Kidney tubule cell (primary cell): ENCODE data around the gene CCAR1.
A peak's percentile ranks its signal among the peaks of the same experiment; 100 is the strongest.
"Not testable (repeated sequence)": the region's sequence is repeated elsewhere in the genome, so short reads cannot be mapped to it uniquely, and the experiment has no call there.

Source experiments
- DNase-seq: peaks from one replicate; pipeline ENCODE4 v3.0.0-alpha.2; 2018; ENCODE audit warnings: low spot score

Gene CCAR1

DNA sequence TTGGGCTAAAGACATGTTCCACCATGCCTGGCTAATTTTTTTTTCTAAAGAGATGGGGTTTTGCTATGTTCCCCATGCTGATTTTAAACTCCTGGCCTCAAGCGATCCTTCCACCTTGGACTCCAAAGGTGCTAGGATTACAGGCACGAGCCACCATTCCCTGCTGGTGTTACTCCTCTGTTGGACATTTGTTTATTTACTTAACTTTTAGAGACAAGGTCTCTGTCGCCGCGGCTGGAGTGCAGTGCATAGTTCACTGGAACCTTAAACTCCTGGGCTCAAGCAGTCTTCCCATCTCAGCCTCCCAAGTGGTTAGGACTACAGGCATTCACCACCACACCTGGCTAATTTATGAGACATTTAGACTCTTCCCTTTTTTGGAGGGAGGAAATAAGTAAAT, 38.9 kb downstream of the CCAR1 start:
- DNase-seq, result no peak

DNA sequence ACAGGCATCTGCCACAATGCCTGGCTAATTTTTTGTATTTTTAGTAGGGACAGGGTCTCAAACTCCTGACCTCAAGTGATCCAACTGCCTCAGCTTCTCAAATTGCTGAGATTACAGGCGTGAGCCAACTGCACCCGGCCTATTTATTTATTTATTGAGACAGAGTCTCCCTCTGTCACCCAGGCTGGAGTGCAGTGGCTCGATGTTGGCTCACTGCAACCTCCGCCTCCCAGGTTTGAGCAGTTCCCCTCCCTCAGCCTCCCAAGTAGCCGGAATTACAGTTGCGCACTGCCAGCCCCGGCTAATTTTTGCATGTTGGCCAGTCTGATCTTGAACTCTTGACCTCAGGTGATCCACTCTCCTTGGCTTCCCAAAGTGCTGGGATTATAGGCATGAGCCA, 46.4 kb downstream of the CCAR1 start:
- not testable (repeated sequence) for DNase-seq

DNA sequence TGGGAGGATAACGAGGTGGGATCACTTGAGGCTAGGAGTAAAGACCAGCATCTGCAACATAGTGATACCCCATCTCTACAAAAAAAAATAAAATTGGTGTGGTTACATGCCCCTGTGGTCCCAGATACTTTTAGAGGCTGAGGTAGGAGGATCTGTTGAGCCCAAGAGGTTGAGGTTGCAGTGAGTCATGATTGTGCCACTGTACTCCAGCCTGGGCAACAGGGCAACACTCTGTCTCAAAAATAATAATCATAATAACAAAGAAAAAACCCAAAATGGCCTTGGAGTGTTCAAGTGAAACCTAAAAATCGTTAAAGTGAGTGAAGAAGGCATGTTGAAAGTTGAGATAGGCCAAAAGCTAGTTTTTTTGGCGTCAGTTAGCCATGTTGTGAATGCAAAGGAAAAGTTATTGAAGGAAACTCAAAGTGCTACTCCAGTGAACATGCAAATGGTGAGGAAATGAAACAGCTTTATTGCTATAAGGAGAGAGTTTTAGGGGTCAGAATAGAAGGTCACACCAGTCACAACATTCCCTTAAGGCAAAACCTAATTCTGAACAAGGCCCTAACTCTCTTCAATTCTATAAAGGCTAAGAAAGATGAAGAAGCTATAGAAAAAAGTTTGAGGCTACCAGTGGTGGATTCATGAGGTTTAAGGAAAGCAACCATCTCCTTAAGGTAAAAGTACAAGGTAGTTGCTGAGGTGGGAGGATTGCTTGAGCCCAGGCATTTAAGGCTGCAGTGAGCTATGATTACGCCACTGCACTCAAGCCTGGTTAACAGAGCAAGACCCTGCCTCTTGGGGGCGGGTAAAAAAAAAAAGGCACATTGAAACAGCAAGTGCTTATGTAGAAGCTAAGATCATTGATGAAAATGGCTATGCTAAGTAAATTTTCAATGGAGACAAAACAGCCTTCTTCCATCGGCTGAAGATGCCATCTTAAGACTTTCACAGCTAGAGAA, 60.9 kb downstream of the CCAR1 start:
- no peak for DNase-seq

DNA sequence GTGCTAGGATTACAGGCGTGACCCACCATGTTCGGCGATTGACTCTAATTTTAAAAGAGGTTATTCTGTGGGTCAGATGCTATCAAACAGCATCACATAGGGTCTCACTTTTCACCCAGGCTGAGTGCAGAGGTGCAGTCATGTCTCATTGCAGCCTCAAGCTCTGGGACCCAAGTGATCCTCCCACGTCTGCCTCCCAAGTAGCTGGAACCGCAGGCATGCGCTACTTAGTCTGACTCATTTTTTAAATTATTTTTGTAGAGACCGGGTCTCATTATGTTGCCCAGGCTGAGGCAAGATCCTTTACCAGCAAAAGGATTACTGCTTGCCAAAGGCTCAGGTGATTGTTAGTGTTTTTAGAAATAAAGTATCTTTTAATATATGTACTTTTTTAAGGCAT, 63.4 kb downstream of the CCAR1 start:
- DNase-seq, result no peak

DNA sequence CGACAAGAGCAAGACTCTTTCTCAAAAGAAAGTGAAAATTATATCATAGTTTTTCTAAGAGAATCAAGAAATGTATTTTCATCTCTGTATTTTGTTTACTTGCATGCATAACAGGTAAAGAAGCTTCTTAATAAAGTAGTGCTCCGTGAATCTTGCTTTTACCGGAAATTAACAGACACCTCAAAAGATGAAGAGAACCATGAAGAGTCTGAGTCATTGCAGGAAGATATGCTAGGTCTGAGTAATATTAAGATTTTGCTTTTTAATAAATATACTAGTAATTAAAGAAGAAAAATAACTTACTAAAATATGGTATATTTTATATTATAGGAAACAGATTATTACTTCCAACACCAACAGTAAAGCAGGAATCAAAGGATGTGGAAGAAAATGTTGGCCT, 66.8 kb downstream of the CCAR1 start:
- no peak for DNase-seq

DNA sequence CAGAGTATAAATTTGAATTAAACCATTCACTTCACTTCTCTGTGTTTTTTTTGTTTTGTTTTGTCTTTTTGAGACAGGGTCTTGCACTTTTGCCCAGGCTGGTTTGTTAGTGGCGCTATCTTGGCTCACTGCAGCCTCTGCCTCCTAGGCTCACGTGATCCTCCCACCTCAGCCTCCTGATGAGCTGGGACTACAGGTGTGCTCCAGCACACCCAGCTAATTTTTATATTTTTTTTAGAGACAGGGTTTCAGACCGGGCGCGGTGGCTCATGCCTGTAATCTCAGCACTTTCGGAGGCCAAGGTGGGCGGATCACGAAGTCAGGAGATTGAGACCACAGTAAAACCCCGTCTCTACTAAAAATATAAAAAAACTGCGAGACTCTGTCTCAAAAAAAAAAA, 69.4 kb downstream of the CCAR1 start:
- no peak for DNase-seq

DNA sequence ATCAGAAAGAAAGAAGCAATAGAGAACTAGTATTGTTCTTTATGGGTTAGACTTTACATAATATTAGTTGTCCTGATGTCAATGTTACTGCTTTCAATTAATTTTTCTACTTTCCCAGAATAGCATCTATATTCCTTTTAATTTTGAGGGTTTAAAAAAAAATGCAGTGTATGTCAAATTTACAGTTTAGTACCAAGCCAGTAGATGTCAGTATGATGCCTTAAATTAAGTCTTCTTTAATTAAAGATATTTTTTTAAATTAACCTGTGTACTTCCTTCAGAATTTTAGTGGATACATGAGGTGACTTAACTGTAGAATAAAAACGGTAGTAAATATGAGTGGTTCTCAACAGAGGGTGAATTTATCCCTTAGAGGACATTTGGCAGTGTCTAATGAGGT, 71.1 kb downstream of the CCAR1 start:
- no peak for DNase-seq

DNA sequence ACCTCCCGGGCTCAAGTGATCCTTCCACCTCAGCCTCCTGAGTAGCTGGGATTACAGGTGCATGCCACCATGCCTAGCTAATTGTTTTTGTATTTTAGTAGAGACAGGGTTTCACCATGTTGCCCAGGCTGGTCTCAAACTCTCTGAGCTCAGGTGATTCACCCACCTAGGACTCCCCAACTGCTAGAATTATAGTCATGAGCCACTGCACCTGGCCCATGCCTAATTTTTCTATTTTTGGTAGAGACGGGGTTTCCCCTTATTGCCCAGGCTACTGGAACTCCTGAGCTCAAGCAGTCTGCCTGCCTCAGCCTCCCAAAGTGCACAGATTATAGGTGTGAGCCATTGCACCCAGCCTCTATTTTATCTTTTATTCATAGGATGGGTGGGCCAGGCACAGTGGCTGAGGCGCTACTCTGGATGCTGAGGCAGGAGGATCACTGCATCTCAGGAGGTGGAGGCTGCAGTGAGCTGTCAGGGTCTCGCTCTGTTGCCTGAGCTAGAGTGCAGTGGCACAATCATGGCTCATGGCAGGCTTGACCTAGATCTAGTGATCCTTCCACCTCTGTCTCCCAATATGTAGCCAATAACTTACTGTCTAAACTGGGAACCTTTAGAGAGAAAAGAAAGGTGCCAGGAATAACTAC, 75.0 kb downstream of the CCAR1 start:
- peak; percentile 30 for DNase-seq

DNA sequence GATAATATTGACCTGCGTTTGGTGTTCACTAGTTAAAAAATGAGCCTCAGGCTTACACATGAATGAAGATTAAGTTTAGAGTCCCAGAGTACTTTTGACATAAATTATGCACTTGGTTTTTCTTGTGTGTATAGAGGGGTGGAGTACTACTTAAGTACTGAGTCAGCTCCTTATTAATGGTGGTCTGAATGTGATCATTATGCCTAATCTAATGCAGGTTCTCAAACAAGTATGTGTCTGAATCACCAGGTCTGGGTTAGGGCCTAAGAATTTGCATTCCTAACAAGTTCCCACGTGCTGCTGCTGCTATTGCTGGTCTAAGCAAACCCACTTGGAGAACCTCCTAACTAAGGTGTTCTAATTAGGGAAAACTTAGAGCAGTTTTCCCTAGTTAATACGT, 75.6 kb downstream of the CCAR1 start:
- peak; percentile 44 for DNase-seq

DNA sequence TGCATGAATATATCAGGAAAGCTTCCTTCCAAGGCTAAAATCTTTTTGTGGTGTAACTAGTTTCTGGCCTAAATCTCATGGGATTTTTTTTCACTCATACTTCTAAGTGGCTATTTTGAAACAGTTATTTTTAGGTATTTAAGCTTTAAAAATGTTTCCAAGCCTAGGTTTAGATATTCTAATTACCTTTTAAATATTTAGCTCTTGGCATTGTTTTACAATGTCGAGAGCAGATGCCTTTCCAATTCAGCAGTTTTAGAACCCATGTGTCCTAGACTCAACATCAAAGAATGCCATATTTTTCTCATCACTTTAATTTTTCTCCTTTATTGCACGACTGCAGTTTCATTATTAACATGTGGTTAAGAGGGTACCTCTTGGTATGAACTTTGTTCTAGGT, 79.2 kb downstream of the CCAR1 start:
- DNase-seq, result peak; percentile 33

DNA sequence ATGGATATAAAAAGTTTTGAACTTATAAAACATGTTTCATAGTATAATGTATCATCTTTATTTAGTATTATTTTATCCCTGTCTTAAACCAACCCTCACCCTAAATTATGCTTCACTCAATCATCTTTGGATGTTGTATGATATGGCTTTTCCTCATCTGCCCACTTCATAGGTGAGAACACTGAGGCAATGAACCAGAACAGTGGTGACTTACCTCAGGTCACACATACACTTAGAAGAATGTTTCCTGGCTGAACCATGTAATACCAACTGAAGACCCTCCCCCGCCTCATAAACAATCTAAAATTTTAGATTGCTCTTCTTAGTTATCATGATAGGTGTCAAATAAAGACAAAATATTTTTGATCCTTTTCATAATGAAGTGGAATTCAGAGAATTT, 83.7 kb downstream of the CCAR1 start:
- no peak for DNase-seq

DNA sequence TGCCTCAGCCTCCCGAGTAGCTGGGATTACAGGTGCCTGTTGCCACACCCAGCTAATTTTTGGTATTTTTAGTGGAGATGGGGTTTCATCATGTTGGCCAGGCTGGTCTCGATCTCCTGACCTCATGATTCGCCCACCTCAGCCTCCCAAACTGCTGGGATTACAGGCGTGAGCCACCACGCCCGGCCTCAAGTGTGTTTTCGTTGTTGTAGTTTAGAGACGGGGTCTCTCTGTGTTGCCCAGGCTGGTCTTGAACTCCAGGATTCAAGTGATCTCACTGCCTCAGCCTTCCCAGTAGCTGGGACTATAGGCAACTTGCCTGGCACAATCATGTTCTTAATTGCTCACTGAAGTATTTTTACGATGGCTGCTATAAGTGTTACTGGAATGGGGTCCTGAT, 89.8 kb downstream of the CCAR1 start:
- DNase-seq, result not testable (repeated sequence)

DNA sequence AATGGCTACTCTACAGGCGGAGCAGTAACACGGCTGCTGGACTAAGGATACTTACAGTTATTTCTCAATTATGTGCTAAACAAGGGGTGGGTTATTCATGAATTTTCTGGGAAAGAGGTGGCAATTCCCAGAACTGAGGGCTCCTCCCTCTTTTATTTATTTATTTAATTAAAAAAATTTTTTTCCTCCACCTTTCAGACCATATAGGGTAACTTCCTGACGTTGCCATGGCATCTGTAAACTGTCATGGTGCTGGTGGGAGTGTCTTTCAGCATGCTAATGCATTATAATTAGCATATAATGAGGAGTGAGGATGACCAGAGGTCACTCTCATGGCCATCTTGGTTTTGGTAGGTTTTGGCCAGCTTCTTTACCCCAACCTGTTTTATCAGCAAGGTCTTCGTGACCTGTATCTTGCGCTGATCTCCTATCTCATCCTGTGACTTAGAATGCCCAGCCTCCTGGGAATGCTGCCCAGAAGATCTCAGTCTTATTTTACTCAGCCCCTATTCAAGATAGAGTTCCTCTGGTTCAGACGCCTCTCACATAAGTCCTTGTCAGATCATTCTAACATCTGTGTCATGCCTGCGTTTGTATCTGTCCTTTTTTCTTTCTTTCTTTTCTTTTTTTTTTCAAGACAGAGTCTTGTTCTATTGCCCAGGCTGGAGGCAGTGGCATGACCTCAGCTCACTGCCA, 90.4 kb downstream of the CCAR1 start:
- no peak for DNase-seq

DNA sequence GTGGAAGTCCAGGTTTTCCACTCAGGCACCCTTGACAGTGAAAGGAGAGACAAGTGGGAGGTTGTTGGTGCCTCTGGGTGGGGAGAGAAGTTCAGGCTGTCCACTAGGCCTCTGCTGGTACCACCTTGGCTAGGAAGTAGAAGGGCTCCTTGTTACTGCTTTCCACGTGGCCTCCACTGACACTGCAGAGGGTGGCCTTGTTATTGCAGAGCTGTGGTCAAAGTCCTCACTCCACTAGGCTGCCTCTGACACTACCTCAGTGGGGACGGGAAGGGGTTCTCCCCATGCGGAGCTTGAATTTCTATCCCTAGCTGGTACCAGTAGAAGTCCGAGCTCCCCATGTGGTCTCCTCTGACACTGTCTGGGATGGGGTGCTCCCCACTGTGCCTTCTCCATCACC, 91.4 kb downstream of the CCAR1 start:
- no peak for DNase-seq

DNA sequence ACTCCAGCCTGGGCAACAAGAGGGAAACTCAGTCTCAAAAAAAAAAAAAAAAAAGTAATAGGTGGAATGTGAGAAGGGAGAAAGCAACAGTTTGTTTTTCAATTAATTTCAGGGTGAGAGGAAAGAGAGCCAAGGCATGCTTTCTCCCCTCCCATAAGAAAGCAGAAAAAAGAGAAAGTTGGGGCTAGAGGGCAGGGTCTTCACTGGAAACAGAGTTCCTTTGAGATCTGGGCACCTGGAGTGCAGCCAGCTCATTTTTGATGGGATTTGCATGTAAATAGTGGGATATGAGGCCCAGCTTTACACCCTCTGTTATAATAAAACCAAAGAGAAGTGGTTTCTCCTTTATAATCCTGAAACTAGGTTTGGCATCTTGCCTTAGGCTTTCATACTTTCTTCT, 92.5 kb downstream of the CCAR1 start:
- no peak for DNase-seq

DNA sequence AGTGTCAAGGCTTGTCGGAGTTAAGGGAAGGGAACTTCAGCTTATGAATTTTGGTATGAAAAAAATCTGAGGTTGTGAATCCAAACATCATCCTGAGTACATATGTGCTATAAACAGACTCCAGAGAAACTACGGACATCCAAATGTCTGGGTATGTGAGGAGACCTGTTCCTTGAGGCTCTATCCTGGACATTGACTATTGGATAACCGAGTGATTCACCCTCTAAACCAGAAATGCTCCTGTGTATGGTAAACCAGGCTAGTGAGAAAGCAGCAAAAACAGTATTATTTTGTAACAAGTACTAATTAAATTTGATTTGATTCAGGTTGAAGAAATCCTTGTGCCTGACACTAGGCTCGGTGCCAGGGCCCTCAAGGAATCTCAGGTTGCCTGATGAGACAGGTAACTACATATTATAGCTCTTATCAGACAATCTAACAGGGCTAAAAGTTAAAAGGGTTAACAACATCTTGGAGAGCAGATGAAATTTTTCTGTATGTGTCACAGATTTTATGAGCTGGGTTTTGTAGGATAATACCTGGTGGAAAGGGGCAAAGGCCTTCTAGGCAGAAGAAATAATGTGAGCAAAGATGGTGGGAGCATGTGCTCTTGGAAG, 95.9 kb downstream of the CCAR1 start:
- DNase-seq, result no peak

DNA sequence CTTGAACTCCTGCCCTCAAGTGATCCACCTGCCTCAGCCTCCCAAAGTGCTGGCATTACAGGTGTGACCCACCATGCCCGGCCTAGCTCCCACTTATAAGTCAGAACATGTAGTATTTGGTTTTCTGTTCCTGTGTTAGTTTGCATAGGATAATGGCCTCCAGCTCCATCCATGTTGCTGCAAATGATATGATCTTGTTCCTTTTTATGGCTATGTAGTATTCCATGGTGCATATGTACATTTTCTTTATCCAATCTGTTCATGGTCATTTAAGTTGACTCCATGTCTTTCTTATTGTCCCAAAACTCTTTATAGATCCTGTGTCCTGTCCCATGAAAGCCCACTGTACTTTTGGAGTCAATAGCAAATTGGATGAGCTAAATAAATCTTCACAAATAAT, 99.3 kb downstream of the CCAR1 start:
- not testable (repeated sequence) for DNase-seq

DNA sequence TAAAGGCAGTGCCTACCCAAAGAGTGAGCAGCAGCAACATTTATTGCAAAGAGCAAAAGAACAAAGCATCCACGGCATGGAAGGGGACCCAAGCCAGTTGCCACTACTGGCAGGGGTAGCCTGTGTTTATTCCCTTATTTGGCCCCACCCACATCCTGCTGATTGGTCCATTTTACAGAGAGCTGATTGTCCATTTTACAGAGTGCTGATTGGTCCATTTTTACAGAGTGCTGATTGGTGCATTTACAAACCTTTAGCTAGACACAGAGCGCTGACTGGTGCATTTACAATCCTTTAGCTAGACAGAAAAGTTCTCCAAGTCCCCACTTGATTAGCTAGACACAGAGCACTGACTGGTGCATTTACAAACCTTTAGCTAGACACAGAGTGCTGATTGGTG, 101.6 kb downstream of the CCAR1 start:
- DNase-seq, result not testable (repeated sequence)

DNA sequence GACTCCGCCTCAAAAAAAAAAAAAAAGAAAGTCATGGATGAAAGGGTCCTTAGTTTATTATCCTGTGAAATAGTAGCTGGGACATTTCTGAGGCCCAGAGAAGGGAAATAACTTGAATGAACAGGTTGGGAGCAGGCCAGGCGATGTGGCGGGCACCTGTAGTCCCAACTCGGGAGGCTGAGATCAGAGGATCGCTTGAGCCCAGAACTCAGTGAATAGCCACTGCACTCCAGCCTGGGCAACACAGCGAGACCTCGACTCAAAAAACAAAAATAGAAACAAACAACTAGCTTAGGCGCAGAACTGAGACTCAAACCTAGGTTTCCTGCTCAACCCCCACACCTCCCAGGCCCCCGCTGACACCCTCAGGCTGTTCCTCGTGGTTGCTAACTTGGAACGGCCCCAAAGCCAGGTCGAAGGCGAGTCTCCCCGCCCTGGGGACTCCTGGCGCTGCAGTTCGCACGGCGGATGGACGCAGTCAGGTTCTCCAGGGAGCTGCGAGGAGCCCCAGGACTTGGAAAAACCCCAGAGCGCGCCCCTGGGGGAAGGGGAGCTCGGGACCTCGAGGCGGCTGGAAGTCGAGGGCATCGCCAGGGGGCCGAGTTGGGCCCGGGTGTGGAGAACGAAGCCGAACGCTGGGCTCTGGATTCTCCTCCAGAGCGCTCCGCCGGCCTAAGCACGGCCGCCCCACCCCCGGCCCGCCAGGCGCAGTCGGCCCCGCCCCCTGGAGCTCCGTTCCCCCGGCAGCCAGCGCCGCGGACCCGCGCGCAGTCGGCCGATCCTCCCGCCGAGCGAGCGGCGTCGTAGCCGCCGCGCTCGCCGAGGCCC, 105.9 kb downstream of the CCAR1 start, which contains the start of gene STOX1:
STOX1 (plus strand) TSS at position 768 of the 828 bp plus-strand sequence. CDS start 93 bp downstream, outside the sequence.
- peak; percentile 62 for DNase-seq

DNA sequence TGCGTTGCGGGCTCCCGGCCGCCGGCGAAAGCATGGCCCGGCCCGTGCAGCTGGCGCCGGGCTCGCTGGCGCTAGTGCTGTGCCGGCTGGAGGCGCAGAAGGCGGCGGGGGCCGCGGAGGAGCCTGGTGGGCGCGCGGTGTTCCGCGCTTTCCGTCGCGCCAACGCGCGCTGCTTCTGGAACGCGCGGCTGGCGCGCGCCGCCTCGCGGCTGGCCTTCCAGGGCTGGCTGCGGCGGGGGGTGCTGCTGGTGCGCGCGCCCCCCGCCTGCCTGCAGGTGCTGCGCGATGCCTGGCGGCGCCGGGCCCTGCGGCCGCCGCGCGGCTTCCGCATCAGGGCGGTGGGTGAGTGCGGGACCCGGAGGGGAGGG, 106.5 kb downstream of the CCAR1 start:
- not testable (repeated sequence) for DNase-seq

DNA sequence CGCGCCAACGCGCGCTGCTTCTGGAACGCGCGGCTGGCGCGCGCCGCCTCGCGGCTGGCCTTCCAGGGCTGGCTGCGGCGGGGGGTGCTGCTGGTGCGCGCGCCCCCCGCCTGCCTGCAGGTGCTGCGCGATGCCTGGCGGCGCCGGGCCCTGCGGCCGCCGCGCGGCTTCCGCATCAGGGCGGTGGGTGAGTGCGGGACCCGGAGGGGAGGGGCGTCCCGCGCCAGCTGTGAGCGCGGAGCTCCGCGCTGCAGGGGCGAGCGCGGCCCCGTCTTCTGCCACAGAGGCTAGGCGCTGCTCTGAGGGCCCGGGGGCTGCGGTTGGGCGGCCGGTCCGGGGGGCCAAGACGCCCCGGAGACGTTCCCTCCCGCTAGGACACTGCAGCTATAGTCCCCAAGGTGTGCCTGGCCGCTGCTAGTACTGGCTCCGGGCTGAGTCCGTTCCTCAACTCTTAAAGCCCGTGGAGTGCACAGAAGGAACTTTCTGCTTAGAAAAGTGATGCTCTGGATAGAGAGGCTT, 107.1 kb downstream of the CCAR1 start:
- not testable (repeated sequence) for DNase-seq
